Muscle layer of colon (tissue), 2 donors: Measurements from ENCODE around the gene TTLL10.
"Not testable (repeated sequence)": the region's sequence is repeated elsewhere in the genome, so short reads cannot be mapped to it uniquely, and the experiment has no call there.

Experiments
- H3K27ac ChIP-seq: one replicate; pipeline ENCODE4 v1.7.0; 2013; ENCODE audit warnings: low read depth, mild to moderate bottlenecking, low read length, moderate library complexity
- H3K27me3 ChIP-seq, 2 donors: one replicate each; pipeline ENCODE4 v1.7.0; 2013; ENCODE audit warnings: low read length in 2 of 2, mild to moderate bottlenecking in 2 of 2; ENCODE audit not compliant: insufficient read depth in 2 of 2, control insufficient read depth in 1 of 2
- H3K36me3 ChIP-seq: one replicate; pipeline ENCODE4 v1.7.0; 2013; ENCODE audit warnings: mild to moderate bottlenecking, low read length; ENCODE audit not compliant: insufficient read depth
- H3K4me1 ChIP-seq: one replicate; pipeline ENCODE4 v1.7.0; 2013; ENCODE audit warnings: mild to moderate bottlenecking, low read length; ENCODE audit not compliant: insufficient read depth
- H3K4me3 ChIP-seq, 2 donors: one replicate each; pipeline ENCODE4 v1.7.0; 2013; ENCODE audit warnings: low read length in 2 of 2, low read depth in 1 of 2, mild to moderate bottlenecking in 1 of 2, moderate library complexity in 1 of 2
- H3K9ac ChIP-seq: one replicate; pipeline ENCODE4 v1.7.0; 2013; ENCODE audit warnings: low read length
- H3K9me3 ChIP-seq: one replicate; pipeline ENCODE4 v1.7.0; 2013; ENCODE audit warnings: mild to moderate bottlenecking, low read length
- donor health status: abdominal sarcoma.
- donor health status: Adenocarcinoma of cecum.

Gene TTLL10

GRCh38 chr1:1153215-1153614, 20.5 kb upstream of the TTLL10 start:
- not testable (repeated sequence) for H3K9me3 ChIP-seq, H3K4me1 ChIP-seq, H3K9ac ChIP-seq, H3K27ac ChIP-seq, H3K36me3 ChIP-seq, H3K4me3 ChIP-seq, H3K27me3 ChIP-seq

GRCh38 chr1:1153874-1154273, 19.8 kb upstream of the TTLL10 start:
- H3K4me3 ChIP-seq: no peak overlapping the region
- H3K27ac ChIP-seq: no peak overlapping the region
- H3K4me1 ChIP-seq: peaks cover 9% of the 10 kb centered on the region
- H3K9me3 ChIP-seq: no peaks in the 10 kb centered on the region
- H3K36me3 ChIP-seq: no peaks in the 10 kb centered on the region
- H3K27me3 ChIP-seq: no peaks in the 10 kb centered on the region
- no peak overlapping the region for H3K9ac ChIP-seq

- no peaks in the 10 kb centered on the region for H3K27me3 ChIP-seq
- H3K9ac ChIP-seq: no peak overlapping the region
- H3K36me3 ChIP-seq: no peaks in the 10 kb centered on the region
- no peaks in the 10 kb centered on the region for H3K9me3 ChIP-seq
- H3K27ac ChIP-seq: no peak overlapping the region
- H3K4me3 ChIP-seq: no peak overlapping the region
- H3K4me1 ChIP-seq: peaks cover 11% of the 10 kb centered on the region
Observed at GRCh38 chr1:1155258-1155657, 18.4 kb upstream of the TTLL10 start.

GRCh38 chr1:1156140-1157032, 17.3 kb upstream of the TTLL10 start:
- Histone ChIP-seq H3K36me3 (no peaks in the 10 kb centered on the region), H3K27ac (no peak overlapping the region), H3K27me3 (no peaks in the 10 kb centered on the region), H3K4me1 (peaks cover 11% of the 10 kb centered on the region), H3K9ac (no peak overlapping the region), H3K9me3 (no peaks in the 10 kb centered on the region), H3K4me3 (no peak overlapping the region)

GRCh38 chr1:1157033-1157365, 16.7 kb upstream of the TTLL10 start:
- no peak overlapping the region for H3K4me3 ChIP-seq
- peaks cover 11% of the 10 kb centered on the region for H3K4me1 ChIP-seq
- no peaks in the 10 kb centered on the region for H3K9me3 ChIP-seq
- H3K27ac ChIP-seq: no peak overlapping the region
- H3K36me3 ChIP-seq: no peaks in the 10 kb centered on the region
- no peak overlapping the region for H3K9ac ChIP-seq
- peaks cover 0 to 1% of the 10 kb centered on the region in 2 donors for H3K27me3 ChIP-seq

GRCh38 chr1:1157426-1157913, 16.2 kb upstream of the TTLL10 start:
- peaks cover 11% of the 10 kb centered on the region for H3K4me1 ChIP-seq

GRCh38 chr1:1157914-1158710, 15.6 kb upstream of the TTLL10 start:
- peaks cover 11% of the 10 kb centered on the region for H3K4me1 ChIP-seq
- H3K36me3 ChIP-seq: no peaks in the 10 kb centered on the region
- H3K9me3 ChIP-seq: no peaks in the 10 kb centered on the region
- H3K27ac ChIP-seq: peak overlapping the region; percentile 88
- peaks cover 0 to 12% of the 10 kb centered on the region in 2 donors for H3K27me3 ChIP-seq
- H3K9ac ChIP-seq: peak overlapping the region; percentile 68
- peak overlapping the region; percentile 73 to 74 for H3K4me3 ChIP-seq

More at GRCh38 chr1:1157426-1157913, 16.2 kb upstream of the TTLL10 start:
- Histone ChIP-seq H3K36me3 (no peaks in the 10 kb centered on the region), H3K9me3 (no peaks in the 10 kb centered on the region), H3K27ac (peak overlapping the region; percentile 88), H3K9ac (peak overlapping the region; percentile 68), H3K27me3 (peaks cover 0 to 6% of the 10 kb centered on the region in 2 donors), H3K4me3 (peak overlapping the region; percentile 73 to 74)

GRCh38 chr1:1160281-1160930, 13.3 kb upstream of the TTLL10 start:
- H3K27ac ChIP-seq: no peak overlapping the region

GRCh38 chr1:1161078-1161682, 12.5 kb upstream of the TTLL10 start:
- no peak overlapping the region for H3K9ac ChIP-seq
- peaks cover 0 to 36% of the 10 kb centered on the region in 2 donors for H3K27me3 ChIP-seq
- no peaks in the 10 kb centered on the region for H3K36me3 ChIP-seq
- H3K4me1 ChIP-seq: peaks cover 11% of the 10 kb centered on the region
- no peak overlapping the region for H3K27ac ChIP-seq
- no peak overlapping the region for H3K4me3 ChIP-seq
- no peaks in the 10 kb centered on the region for H3K9me3 ChIP-seq

More at GRCh38 chr1:1160281-1160930, 13.3 kb upstream of the TTLL10 start:
- Histone ChIP-seq H3K9ac (no peak overlapping the region), H3K4me1 (peaks cover 11% of the 10 kb centered on the region), H3K9me3 (no peaks in the 10 kb centered on the region), H3K27me3 (peaks cover 0 to 30% of the 10 kb centered on the region in 2 donors), H3K36me3 (no peaks in the 10 kb centered on the region), H3K4me3 (no peak overlapping the region)

GRCh38 chr1:1161683-1162079, 12.0 kb upstream of the TTLL10 start:
- H3K9ac ChIP-seq: no peak overlapping the region
- peaks cover 0 to 38% of the 10 kb centered on the region in 2 donors for H3K27me3 ChIP-seq
- H3K4me3 ChIP-seq: no peak overlapping the region
- H3K36me3 ChIP-seq: no peaks in the 10 kb centered on the region
- no peaks in the 10 kb centered on the region for H3K9me3 ChIP-seq
- H3K4me1 ChIP-seq: peaks cover 11% of the 10 kb centered on the region
- no peak overlapping the region for H3K27ac ChIP-seq
